ENCODE data around the gene FILIP1.

Gene FILIP1

DNA sequence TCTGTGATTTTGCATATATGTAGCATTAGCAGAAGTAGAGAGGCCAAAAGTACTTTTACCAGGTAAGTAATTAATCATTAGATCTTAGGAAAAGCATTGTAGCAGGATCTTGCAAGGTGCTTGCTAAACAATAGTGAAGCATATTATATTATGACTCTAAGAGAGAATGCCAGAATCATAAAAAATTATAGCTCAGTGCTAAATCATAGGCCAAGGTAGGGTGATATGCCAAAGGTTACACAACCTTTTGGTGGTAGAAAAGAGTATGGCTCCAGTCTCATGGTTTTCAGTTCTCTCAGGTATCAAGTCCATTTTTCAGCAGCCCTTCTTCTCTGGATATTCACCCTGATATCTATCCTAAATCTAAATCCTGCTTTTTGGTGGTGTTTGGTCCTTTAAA, 192.1 kb downstream of the FILIP1 start:
- no peak for DNase-seq (ENCODE audit: extremely low read depth in 1 of 2, low read depth in 1 of 2)

DNA sequence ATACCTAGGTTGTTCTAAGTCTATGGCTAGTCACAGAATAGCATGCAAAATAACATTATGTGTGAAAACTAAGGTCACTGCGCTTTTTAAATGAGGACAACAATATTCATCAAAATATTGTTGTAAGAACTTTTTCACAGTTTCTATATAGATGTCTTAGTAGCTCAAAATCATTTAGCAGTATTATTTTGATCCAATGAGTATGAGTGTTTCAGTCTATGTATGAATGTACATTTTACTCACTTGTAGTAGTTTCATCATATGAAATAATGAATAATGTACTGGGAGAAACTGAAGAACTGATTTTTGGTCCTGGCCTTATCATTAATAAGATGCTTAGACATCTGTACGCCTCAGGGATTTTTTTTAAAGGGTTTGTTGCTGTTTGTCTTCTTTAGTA, 192.5 kb downstream of the FILIP1 start:
- DNase-seq (ENCODE audit: extremely low read depth in 1 of 2, low read depth in 1 of 2) = no peak

DNA sequence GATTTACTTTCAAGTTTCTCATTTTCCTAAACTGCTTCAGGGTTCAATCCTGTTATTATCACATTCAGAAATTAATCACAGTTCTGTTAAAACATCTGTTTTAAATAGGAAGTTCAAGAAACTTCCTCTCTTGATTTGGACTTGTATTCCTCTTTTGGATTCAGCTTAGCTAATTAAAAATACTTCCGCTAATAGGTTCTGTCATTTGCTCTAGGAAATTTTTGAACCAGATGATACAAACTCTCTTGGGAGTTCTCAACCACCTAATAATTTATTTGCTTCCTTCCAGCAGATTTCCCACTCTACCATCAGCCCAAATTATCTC, 193.1 kb downstream of the FILIP1 start:
- DNase-seq (ENCODE audit: extremely low read depth in 1 of 2, low read depth in 1 of 2) = no peak

DNA sequence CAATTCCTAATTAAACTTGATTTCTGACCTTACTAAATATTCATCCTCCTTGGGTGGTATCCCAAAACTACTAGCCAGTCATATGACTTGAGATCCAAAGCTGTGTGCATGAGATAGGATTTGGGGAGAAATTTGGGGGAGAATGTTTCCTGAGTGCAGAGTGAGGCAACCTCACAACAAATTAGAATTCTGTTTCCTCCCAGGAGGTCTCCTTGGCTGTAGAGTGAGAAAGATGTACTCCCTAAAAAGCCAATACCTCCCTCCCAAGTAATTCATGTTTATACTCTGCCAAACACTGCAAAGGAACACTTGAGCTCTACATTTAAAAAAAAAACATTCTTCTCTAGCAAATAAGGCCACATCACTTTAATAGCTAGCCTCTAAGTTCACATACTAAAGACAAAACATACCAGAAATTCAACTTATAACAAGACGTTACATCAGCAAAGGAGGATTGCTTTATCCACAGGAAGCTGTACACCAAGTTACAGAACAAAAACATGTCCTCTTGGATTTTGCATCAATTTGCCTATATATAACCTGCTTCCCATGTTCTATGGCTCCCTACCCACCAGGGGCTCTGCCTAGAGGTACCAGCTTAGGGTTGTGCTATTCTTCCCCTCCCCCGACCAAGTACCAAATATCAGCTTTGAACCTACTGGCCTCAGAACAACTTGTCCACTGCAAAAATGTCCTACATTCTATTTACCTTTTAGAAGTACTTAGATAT, 193.6 kb downstream of the FILIP1 start:
- no peak for DNase-seq (ENCODE audit: extremely low read depth in 1 of 2, low read depth in 1 of 2)

DNA sequence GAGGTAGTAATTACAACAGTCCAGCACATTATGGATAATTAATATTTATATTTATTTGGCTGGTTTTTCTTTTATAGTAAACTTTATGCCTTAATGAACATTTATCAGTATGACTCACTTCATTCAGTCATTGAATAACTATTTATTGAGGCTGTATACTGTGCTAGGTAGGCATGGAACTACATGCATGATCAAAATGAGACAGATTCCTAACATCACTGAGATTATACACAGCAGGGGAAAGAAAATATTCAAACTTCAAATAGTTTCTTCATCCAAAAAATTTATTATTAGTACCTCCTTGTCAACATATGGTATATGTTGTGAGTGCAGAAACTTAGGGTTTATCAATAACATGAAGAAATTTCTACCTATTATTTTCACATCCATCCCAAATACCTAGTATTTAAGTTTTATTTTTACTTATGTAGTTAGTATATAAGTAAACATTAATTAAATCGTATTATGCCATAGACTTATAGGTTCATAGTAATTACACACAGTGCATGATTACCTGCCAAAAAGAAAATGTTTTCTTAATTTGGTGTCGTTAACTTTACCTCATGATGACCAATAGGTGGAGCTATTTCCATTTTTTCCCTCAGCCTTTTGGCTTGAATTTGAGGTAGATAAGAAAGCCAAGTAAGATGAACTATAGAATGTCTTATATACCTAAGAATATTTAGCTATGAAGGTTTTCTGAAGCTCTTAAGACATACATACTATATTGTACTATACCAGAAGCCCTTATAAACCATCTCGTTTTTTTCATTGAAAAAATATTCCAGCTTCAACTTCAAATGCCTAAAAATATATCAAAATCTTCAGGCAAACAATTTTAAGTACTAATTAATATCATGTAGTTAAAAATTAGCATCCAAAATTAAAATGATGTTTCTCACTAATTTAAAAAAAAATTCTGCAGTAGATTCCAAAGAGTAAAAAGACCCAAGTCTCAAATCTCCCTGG, 196.5 kb downstream of the FILIP1 start:
- no peak for DNase-seq (ENCODE audit: extremely low read depth in 1 of 2, low read depth in 1 of 2)

DNA sequence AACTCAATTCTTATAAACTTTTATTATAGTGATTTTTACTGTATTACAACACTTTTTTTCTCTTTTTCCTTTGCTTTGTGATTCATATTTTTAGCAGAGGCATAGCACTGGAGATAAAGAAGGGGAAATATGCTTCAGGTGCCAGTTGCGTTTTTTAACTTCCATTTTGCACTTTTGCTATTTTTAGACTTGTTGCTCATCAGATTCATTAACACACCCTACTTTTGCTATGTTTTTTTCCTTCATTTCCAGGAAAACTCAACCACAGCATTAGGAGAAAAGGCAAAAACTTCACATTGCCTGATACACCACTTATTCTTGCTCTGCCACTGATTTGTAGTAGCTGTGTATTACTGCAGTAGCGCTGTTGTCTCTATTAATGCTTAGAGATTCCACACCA, 201.0 kb downstream of the FILIP1 start:
- DNase-seq (ENCODE audit: extremely low read depth in 1 of 2, low read depth in 1 of 2) = no peak

DNA sequence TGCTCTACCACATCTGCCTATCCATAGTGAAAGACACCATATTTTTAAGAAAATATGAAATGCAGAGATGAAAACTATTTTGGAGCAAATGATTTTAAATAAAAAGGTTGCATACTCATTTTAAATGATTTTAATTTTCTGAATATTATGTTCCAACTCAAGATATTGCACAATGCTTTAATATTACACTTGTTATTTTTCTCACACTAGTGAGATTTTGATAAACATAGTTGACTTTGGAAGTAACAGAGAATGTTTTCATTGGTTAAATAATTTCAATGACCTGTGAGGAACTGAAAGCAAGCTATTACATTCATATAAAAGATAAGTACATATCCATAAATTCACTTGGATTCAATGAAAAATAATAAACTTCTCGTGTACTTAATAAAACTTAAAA, 201.9 kb downstream of the FILIP1 start:
- DNase-seq (ENCODE audit: extremely low read depth in 1 of 2, low read depth in 1 of 2) = no peak

DNA sequence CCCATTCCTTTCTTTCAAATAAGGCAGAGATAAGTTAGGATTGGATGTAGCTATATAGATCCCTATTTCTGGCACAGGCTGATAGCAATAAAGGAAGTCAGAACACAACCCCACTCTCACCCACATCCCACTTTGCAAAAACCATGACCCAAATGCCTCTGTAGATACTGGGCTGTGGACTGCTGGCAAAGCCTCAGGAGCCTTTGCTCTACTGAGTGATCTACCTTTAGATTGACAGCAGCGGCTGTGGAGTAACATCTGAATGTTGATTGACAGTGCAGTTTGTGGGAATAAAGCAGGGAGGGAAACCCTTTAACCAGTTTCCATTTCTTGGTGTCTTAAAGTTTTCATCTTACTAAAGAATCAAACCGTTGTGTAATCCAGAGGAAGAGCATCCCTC, 202.3 kb downstream of the FILIP1 start:
- no peak for DNase-seq (ENCODE audit: extremely low read depth in 1 of 2, low read depth in 1 of 2)

DNA sequence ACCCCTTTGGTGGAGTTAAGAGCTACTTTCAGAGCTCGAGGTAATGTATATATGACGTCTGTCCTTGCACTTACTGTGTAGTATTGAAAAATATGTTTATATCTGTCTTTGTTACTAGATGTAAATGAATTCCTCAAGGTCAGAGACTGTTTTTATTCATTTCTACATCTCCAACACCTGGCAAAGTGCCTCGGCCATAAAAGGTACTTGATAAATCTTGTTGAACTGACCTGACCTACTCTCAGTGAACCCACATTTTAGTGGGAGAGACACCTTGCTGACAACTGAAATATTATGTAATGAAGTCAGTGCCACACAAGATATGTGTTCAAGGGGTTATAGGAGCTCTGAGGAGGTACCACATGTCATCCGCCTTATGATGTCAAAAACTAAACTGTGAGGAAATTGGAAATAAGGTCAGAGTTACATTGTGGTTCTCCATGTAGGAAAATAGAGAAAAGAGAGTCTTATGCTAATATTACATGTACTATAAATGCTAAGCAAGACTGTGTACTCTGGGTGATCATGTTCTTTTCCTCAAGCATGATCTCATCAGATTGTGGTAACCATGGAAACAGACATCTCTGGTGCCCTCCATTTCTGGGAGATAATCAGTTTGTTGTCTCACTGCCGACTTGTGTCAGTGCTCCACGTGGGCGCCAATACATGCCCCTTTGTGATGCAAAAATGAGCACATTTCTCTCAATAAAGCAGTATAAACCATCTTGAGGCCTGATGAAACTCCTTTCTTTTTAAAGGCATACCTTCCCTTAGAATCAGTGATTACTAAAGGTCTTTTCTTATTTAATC, 203.3 kb downstream of the FILIP1 start:
- no peak for DNase-seq (ENCODE audit: extremely low read depth in 1 of 2, low read depth in 1 of 2)

DNA sequence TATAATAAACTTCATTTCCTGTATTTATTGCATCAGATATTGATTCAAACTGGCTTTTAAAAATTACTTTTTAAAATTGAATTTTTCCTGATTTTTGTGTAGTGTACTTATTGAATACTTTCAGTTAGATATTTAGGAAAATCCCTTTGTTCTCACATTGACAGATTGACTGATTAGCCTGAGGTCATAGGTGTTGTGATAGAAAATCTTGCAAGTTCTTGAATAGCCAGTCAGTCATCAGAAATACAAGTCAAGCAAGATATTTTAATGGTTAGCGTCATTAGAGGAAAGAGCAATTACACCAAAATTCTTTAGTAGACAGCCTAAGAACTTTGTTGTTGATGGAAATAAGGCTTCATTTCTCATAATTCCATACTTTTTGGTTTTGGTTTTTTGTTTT, 205.6 kb downstream of the FILIP1 start:
- no peak for DNase-seq (ENCODE audit: extremely low read depth in 1 of 2, low read depth in 1 of 2)

DNA sequence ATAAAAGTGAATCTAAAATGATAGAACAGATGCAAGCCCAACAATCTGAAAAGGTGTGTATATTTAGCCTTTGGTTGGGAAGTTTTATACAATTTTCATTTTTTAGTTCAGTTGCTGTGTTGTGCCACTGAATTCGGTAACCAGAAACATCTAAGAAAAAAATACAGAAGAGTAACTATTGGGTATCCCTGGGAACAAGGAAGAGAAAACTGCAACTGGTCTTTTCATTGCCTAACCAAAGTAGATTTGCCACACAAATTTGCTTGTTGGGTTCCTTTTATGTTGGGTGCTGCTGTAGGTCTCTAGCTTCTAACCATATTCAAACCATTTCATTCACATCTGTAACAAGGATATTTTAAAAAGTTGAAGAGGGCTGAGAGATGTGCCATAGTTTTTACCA, 206.2 kb downstream of the FILIP1 start:
- DNase-seq (ENCODE audit: extremely low read depth in 1 of 2, low read depth in 1 of 2) = no peak

DNA sequence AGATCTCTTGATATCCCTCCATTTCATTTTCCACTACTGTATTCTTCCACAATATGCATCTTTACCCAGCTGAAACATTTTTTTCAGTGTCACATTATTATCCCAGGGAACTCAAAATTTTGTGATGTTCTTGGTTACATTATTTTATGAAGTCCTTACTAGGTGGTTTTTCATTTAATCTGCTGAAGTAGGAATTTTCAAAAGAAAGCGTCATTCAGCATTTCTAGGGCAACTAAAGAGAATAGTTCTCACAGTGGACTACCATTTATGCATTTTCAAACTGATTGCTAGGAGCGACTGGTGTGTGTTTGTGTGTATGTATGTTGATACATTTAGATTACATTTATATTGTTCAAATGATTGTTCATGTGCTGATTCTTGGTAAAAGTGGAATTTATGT, 206.6 kb downstream of the FILIP1 start:
- DNase-seq (ENCODE audit: extremely low read depth in 1 of 2, low read depth in 1 of 2) = no peak

DNA sequence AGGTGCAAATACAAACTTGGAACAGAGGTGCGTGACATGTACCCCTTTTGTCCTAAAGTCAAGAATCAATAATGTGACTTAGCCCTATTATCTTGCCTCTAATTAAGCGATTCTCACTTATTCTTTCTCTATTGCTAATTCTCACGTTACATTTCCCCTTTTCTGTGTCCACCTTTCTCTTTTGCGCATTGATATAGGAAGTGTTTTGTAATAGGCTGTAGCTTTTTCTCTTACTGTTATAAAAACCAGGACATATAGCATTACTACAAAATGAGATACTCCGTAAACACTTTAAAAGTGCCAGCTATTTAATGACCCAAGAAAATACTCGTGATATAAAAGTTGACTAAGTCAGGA, 208.3 kb downstream of the FILIP1 start:
- no peak for DNase-seq (ENCODE audit: extremely low read depth in 1 of 2, low read depth in 1 of 2)

DNA sequence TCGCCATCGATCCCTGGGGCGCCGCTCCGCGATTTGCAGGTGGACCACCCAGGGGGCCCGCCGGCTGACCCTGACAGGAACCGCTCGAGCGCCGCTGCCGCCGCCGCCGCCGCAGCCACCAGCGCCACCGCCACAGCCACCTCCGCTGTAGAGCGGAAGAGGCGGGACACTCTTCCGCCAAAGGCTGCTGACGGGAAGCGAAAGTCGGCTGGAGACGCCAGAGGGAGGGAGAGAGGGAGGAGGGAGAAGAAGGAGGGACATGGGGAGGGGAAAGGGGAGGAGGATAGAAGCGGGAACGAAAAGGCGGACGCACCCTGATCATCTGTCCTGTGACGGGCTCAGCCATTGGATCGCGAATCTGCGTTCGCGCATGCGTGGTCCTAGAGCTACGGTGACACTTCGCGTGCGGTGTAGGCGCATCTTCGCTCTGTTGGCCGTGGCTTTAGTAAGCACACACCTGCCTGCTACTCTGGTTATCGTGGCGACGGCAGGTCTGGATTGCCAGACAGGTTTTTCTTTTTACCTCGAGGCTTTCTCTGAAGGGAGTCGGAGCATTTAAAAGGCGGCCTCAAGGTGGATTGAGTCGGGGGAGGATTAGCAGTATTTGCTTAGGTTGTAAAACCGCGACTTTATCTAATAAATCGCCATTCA, 208.8 kb downstream of the FILIP1 start, which contains the start of gene TMEM30A:
TSS of gene TMEM30A (minus strand) at position 161 of the 651 bp plus-strand sequence. CDS start at position 7, 154 bp downstream.
- DNase-seq (ENCODE audit: extremely low read depth in 1 of 2, low read depth in 1 of 2) = peak; percentile 91 to 92

DNA sequence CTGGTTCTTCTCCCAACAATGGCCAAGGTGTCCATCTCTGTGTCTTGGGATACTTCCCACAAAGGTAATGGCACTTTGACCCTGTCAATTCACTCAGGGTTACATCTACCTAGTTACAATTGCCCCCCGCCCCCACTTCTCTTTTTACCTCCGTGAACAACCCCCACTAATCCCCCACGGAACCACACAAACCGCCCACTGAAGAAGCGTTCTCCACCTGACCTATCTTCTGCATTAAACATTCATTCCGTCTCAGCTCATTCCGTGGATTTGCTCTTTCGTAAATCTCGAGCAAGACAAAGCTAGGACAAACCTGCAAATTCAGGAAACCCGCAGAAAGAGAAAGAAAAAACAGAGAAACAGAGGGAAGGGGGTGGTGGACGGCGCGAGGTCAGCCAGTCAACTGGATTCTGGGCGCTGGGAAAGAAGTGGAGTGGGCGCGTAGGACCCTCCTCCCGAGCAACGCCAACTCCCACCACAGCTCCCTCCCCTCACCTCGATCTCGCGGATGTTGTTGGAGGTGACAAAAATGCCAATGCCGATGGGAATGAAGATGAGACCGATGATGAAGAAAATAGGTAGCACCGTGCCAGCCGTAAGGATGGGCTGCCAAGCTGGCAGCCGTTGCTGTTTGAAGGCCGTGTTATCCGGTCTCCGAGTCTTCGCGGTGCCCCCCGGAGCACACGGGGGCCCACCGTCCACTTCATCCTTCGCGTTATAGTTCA, 209.5 kb downstream of the FILIP1 start:
- DNase-seq (ENCODE audit: extremely low read depth in 1 of 2, low read depth in 1 of 2) = no peak

DNA sequence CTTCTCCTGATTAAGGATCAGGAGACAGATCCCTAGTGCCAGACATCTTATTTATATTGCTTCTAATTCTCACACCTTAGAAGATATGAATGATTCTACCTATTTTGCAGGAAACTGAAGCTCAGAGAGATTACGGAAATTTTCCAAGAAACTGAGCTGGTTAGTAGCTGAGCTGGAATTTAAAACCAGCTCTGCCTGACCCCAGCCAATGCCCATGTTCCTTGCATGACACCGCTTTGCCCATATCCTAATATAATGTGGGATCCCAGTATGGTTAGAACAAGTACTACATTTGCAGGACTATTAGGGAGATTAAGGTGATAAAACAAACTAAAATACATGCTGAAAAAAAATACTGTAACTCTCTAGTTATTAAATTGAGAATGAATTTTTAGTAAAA, 210.9 kb downstream of the FILIP1 start:
- no peak for DNase-seq (ENCODE audit: extremely low read depth in 1 of 2, low read depth in 1 of 2)

DNA sequence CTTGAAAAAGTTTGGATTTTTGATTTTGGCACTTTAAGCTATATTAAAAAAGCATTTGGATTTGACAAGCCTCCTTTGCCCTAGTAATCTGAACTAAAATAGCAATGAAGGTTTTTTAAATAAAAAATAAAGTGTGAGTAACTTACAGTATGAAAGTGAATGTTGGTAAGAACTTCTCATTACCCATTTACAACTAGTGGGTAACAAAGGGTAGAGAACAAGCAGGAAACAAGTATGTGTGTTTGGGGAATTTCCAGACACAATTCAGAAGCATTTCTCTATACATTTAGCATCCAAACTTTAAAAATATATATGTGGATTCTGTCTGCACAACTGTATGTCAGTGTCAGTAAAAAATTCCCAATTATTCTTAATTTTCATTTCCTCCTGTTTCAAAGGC, 211.9 kb downstream of the FILIP1 start:
- no peak for DNase-seq (ENCODE audit: extremely low read depth in 1 of 2, low read depth in 1 of 2)

DNA sequence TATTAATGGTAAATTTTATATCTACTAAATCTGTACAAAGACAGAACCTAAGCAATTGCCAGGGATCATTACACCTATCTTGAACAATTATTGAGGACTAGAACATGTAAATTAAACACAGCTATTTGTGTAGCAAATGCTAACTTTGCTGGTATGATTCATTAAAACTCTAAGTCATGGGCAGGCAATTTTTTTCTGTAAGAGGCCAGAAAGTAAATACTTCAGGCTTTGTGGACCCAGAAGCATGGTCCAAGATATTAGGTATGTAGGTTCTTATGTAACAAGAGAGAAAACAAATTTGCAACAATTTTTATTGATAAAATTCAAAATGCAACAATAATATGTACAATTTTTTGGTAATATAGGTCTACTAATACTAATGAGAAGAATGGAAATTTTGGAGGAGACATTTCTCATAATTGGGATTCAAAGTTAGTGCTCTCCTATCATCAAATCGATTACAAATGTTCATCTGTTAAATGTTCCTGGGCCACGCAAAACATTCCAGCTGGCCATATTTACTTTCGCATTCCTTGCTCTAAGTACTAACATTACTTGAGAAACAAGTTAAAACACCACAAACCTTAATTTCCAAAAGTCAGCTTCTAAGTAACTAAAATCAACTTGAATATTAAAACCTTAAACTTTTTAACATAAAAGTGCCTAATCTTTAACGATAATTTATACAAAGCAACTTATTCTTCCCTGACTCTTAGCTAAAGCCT, 213.3 kb downstream of the FILIP1 start:
- no peak for DNase-seq (ENCODE audit: extremely low read depth in 1 of 2, low read depth in 1 of 2)

DNA sequence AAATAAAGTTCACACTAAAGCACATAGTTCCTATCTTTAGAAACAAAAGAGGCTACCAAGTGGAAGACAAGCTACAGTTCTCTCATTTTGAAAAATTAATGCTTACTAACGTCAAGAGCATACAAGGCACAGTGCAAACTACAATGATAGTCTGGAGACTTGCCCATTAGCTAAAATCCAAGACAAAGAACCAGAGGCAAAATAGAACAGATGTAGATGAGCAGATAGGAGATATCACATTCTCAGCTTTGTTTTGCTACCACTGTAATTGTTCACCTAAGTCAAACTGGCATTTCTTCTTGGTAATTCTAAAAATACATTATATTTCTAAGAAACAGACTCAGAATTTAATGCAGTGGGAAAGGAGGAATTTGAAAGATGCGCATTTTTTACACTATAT, 214.2 kb downstream of the FILIP1 start:
- DNase-seq (ENCODE audit: extremely low read depth in 1 of 2, low read depth in 1 of 2) = no peak

Data from activated CD8-positive, alpha-beta memory T cell treated with anti-CD3 and anti-CD28 coated beads for 1 hour (primary cell).